ENCODE data around the gene AP4M1. TPM values are rescaled to one million over a fixed set of nuclear protein-coding genes. Genes with fewer than 3 reads are reported as not detected.
A peak's percentile ranks its signal among the peaks of the same experiment; 100 is the strongest.
"Not testable (repeated sequence)": the region's sequence is repeated elsewhere in the genome, so short reads cannot be mapped to it uniquely, and the experiment has no call there.

The AP4M1 gene
- total RNA-seq, 2 experiments from 2014 or later: 12.6 to 12.7 TPM

GRCh38 chr7:100128637-100128963 is 27.2 kb downstream of the AP4M1 start:
- no peaks in the 10 kb centered on the region for H3K9me3 Mint-ChIP-seq
- intact Hi-C loops (cut with micrococcal nuclease): loop anchor here (5.0 kb wide), 1 partner anchor 721 kb away; the partner anchor contains the start of genes BUD31 and PDAP1
- DNase-seq: no peak
- peak overlapping the region; percentile 100 for H3K4me3 Mint-ChIP-seq
- CTCF ChIA-PET: interaction anchor here (0.6 to 6.3 kb wide), 7 partner anchors 11 to 423 kb away, joined by 3 to 60 read pairs (median 4); partner anchors contain the start of genes AP4M1 and MCM7
- H3K27ac Mint-ChIP-seq: no peak overlapping the region
- H3K36me3 Mint-ChIP-seq (ENCODE audit: low read depth): peaks cover 9% of the 10 kb centered on the region
- H3K4me1 Mint-ChIP-seq (ENCODE audit: low read depth): peaks cover 34% of the 10 kb centered on the region
- H3K27me3 Mint-ChIP-seq (ENCODE audit: low read depth): no peaks in the 10 kb centered on the region

- H3K36me3 Mint-ChIP-seq (ENCODE audit: low read depth); DNase-seq; H3K4me3 Mint-ChIP-seq; H3K9me3 Mint-ChIP-seq; H3K27ac Mint-ChIP-seq; H3K27me3 Mint-ChIP-seq (ENCODE audit: low read depth): not testable (repeated sequence)
- peaks cover 25% of the 10 kb centered on the region for H3K4me1 Mint-ChIP-seq (ENCODE audit: low read depth)
- intact Hi-C loops (cut with micrococcal nuclease): loop anchor here (2.0 to 5.0 kb wide), 2 partner anchors 212 to 217 kb away; no protein-coding TSS in a partner anchor
- CTCF ChIA-PET: interaction anchor here (0.6 to 6.3 kb wide), 17 partner anchors 9 to 277 kb away, joined by 3 to 60 read pairs (median 4); partner anchors contain the start of gene LAMTOR4
Observed at GRCh38 chr7:100130220-100130607, 28.8 kb downstream of the AP4M1 start.

DNA sequence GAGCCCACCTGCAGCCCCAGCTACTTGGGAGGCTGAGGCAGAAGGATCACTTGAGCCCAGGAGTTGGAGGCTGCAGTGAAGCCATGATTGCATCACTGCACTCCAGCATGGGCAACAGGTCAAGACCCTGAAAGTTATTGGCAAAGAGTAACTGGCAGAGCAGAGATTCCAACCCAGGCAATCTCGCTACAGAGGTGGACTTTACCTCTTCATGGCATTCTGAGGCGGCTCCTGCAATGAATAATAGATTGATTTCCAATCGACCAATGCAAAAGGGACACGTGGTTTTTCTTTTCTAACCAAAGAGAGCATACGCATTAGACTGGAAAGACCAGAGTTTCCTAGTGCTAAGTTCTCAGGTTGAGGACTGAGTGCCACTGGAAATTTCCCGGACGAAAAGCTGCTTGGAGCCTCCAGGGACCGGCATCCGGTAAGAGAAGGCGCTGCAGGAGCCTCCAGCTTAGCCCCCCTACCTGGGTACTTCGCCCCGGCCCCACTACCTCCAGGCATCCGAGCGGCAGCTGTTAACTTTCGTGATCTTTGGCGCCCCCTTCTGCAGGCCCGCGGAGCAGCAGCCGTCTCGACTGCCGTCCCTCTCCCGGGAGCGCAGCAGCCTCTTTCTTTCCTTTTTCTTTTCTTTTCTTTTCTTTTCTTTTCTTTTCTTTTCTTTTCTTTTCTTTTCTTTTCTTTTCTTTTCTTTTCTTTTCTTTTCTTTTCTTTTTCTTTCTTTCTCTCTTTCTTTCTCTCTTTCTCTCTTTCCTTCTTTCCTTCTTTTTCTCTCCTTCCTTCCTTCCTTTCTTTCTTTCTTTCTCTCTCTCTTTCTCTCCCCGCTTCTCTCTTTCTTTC is 29.4 kb downstream of the AP4M1 start:
- peak; percentile 94 for DNase-seq
- peaks cover 20% of the 10 kb centered on the region for H3K4me1 Mint-ChIP-seq (ENCODE audit: low read depth)
- H3K27ac Mint-ChIP-seq: no peak overlapping the region
- no peaks in the 10 kb centered on the region for H3K27me3 Mint-ChIP-seq (ENCODE audit: low read depth)
- intact Hi-C loops (cut with micrococcal nuclease): loop anchor here (1.0 to 5.0 kb wide), 5 partner anchors 49 to 218 kb away; no protein-coding TSS in a partner anchor
- H3K9me3 Mint-ChIP-seq: no peaks in the 10 kb centered on the region
- H3K36me3 Mint-ChIP-seq (ENCODE audit: low read depth): no peaks in the 10 kb centered on the region
- CTCF ChIA-PET: interaction anchor here (0.6 to 6.3 kb wide), 20 partner anchors 9 to 276 kb away, joined by 3 to 60 read pairs (median 5); partner anchors contain the start of gene LAMTOR4
- peak overlapping the region; percentile 15 for H3K4me3 Mint-ChIP-seq

GRCh38 chr7:100132126-100132525 is 30.7 kb downstream of the AP4M1 start:
- intact Hi-C loops (cut with micrococcal nuclease): loop anchor here (1.0 to 5.0 kb wide), 4 partner anchors 89 to 275 kb away; no protein-coding TSS in a partner anchor
- Mint-ChIP-seq H3K4me3 (no peak overlapping the region), H3K36me3 (ENCODE audit: low read depth) (no peaks in the 10 kb centered on the region), H3K27me3 (ENCODE audit: low read depth) (no peaks in the 10 kb centered on the region), H3K27ac (no peak overlapping the region), H3K4me1 (ENCODE audit: low read depth) (peaks cover 20% of the 10 kb centered on the region), H3K9me3 (no peaks in the 10 kb centered on the region)
- CTCF ChIA-PET: interaction anchor here (0.6 to 6.3 kb wide), 26 partner anchors 10 to 1220 kb away, joined by 3 to 60 read pairs (median 5); partner anchors contain the start of genes AP4M1, LAMTOR4, MCM7 and PVRIG
- DNase-seq: no peak

DNA sequence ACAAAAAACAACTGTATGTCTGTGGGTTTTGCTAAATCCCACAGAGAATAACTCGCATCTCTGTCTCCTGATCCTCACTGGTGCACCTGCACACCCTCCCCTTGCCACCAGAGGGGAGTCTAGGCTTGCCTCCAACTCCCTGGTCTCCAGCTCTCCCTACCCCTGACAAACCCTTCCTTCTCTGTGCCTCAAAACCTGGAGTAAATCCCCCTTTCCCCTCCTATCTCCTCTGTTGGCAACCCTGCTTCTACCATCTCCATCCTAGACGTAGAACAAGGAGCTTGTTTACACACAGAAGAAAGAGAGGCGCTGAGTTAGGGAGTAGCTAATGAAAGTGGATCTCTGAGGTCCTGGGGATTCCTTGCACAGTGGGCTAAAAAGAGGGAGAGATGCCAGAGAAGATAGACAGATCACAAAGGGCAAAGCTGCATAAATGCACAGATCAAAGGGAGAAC is 31.3 kb downstream of the AP4M1 start:
- no peaks in the 10 kb centered on the region for H3K36me3 Mint-ChIP-seq (ENCODE audit: low read depth)
- H3K9me3 Mint-ChIP-seq: no peaks in the 10 kb centered on the region
- H3K27me3 Mint-ChIP-seq (ENCODE audit: low read depth): no peaks in the 10 kb centered on the region
- CTCF ChIA-PET: interaction anchor here (0.5 to 6.3 kb wide), 32 partner anchors 9 to 318 kb away, joined by 3 to 60 read pairs (median 4); partner anchors contain the start of genes AP4M1, LAMTOR4, MCM7 and PVRIG
- no peak overlapping the region for H3K4me3 Mint-ChIP-seq
- no peak overlapping the region for H3K27ac Mint-ChIP-seq
- peaks cover 21% of the 10 kb centered on the region for H3K4me1 Mint-ChIP-seq (ENCODE audit: low read depth)
- peak; percentile 82 for DNase-seq
- intact Hi-C loops (cut with micrococcal nuclease): loop anchor here (1.0 to 5.0 kb wide), 4 partner anchors 89 to 275 kb away; no protein-coding TSS in a partner anchor

DNA sequence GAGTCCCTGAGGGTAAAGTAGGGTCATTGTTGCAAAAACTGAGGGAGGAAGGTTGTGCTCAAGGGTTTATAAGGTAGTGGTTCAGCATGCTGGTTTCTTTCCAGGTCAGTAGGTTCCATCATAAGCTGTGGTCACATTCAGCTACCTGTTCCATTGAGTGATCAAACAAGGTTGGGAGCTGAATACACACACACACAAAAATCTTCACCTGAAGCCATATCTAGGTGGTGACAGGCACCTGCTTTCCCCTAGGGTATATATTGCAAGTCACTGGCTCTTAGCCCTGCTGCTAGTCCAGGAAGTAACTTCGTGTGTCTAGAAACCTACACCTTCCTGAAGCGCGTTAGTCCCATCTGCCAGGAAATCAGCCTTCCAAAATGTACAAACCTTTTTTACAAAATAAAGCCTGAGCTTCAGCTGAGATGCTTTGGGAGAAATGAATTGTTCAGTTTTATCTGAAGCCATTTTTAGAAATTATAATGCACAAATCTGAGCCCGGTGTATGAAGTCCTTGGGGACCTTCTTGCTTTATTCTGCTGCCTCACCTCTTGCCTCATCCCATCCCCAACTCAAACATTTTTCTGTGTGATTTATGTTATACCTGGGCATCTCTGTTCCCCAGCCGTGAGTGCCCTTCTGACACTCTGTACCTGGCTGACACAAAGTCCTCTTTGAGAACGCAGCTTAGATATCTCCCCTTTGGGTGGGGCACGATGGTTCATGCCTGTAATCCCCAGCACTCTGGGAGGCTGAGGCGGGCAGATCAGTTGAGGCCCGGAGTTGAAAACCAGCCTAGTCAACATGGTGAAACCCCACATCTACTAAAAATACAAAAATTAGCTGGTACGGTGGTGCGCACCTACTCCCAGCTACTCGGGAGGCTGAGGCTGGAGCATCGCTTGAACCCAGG is 36.7 kb downstream of the AP4M1 start:
- H3K36me3 Mint-ChIP-seq (ENCODE audit: low read depth): no peaks in the 10 kb centered on the region
- no peak overlapping the region for H3K4me3 Mint-ChIP-seq
- DNase-seq: no peak
- intact Hi-C loops (cut with micrococcal nuclease): loop anchor here (1.0 kb wide), 1 partner anchor 10 kb away; the partner anchor contains the start of gene LAMTOR4
- H3K27ac Mint-ChIP-seq: peak overlapping the region; percentile 68
- H3K9me3 Mint-ChIP-seq: no peaks in the 10 kb centered on the region
- CTCF ChIA-PET: interaction anchor here (0.8 to 4.3 kb wide), 6 partner anchors 9 to 82 kb away, joined by 3 to 26 read pairs (median 4); partner anchors contain the start of genes LAMTOR4 and PVRIG
- H3K27me3 Mint-ChIP-seq (ENCODE audit: low read depth): no peaks in the 10 kb centered on the region
- peaks cover 12% of the 10 kb centered on the region for H3K4me1 Mint-ChIP-seq (ENCODE audit: low read depth)

- no peak for DNase-seq
- Mint-ChIP-seq H3K4me3 (no peak overlapping the region), H3K27ac (no peak overlapping the region), H3K36me3 (ENCODE audit: low read depth) (no peaks in the 10 kb centered on the region), H3K27me3 (ENCODE audit: low read depth) (no peaks in the 10 kb centered on the region), H3K4me1 (ENCODE audit: low read depth) (peaks cover 12% of the 10 kb centered on the region), H3K9me3 (no peaks in the 10 kb centered on the region)
- CTCF ChIA-PET: interaction anchor here (1.0 to 4.3 kb wide), 3 partner anchors 8 to 12 kb away, joined by 5 to 26 read pairs (median 10); no protein-coding TSS in a partner anchor
- intact Hi-C loops (cut with micrococcal nuclease): no loop called here
Observed at GRCh38 chr7:100141555-100141949, 40.1 kb downstream of the AP4M1 start.

DNA sequence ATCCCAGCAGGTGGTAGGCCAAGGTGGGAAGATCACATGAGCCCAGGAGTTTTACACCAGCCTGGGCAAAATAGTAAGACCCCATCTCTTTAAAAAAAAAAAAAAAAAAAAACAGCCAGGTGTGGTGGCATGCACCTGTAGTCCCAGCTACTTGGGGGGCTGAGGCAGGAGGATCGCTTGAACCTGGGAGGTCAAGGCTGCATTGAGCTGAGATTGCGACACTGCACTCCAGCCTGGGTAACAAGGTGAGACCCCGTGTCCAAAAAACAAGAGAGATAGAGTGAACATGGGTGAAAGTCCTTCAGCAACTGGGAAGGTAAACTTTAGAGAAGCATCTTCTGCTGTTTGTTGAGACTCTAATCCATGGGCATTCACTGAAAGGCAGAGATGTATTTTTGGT is 41.0 kb downstream of the AP4M1 start:
- H3K36me3 Mint-ChIP-seq (ENCODE audit: low read depth): no peaks in the 10 kb centered on the region
- DNase-seq: no peak
- no peaks in the 10 kb centered on the region for H3K27me3 Mint-ChIP-seq (ENCODE audit: low read depth)
- CTCF ChIA-PET: interaction anchor here (0.6 to 2.4 kb wide), 4 partner anchors 8 to 68 kb away, joined by 4 to 10 read pairs (median 5); no protein-coding TSS in a partner anchor
- H3K27ac Mint-ChIP-seq: no peak overlapping the region
- H3K4me1 Mint-ChIP-seq (ENCODE audit: low read depth): peaks cover 12% of the 10 kb centered on the region
- intact Hi-C loops (cut with micrococcal nuclease): no loop called here
- H3K9me3 Mint-ChIP-seq: no peaks in the 10 kb centered on the region
- no peak overlapping the region for H3K4me3 Mint-ChIP-seq

DNA sequence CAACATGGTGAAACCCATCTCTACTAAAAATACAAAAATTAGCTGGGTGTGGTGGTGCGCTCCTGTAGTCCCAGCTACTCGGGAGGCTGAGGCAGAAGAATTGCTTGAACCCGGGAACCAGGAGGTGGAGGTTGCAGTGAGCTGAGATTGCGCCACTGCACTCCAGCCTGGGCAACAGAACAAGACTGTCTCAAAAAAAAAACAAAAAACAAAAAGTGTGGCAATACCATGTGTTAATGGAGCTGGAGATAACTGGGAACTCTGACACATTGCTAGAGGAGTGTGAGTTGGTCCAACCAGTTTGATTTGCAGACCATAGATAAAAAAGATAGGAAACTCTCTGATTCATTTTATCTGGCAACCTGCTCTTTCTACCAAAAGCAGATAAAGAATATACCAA is 44.9 kb downstream of the AP4M1 start:
- CTCF ChIA-PET: interaction anchor here (0.6 to 4.7 kb wide), 4 partner anchors 13 to 190 kb away, joined by 3 to 34 read pairs (median 4); no protein-coding TSS in a partner anchor
- H3K27me3 Mint-ChIP-seq (ENCODE audit: low read depth); intact Hi-C loops (cut with micrococcal nuclease); H3K4me3 Mint-ChIP-seq; H3K9me3 Mint-ChIP-seq; H3K27ac Mint-ChIP-seq; DNase-seq: not testable (repeated sequence)
- Mint-ChIP-seq H3K4me1 (ENCODE audit: low read depth) (peaks cover 19% of the 10 kb centered on the region), H3K36me3 (ENCODE audit: low read depth) (peaks cover 13% of the 10 kb centered on the region)

GRCh38 chr7:100147278-100147677 is 45.8 kb downstream of the AP4M1 start:
- CTCF ChIA-PET: interaction anchor here (0.5 to 4.7 kb wide), 5 partner anchors 12 to 134 kb away, joined by 3 to 34 read pairs (median 4); no protein-coding TSS in a partner anchor
- H3K4me1 Mint-ChIP-seq (ENCODE audit: low read depth): peaks cover 25% of the 10 kb centered on the region
- H3K36me3 Mint-ChIP-seq (ENCODE audit: low read depth): peaks cover 16% of the 10 kb centered on the region
- no peaks in the 10 kb centered on the region for H3K27me3 Mint-ChIP-seq (ENCODE audit: low read depth)
- peak overlapping the region; percentile 99 for H3K27ac Mint-ChIP-seq
- H3K9me3 Mint-ChIP-seq: no peaks in the 10 kb centered on the region
- H3K4me3 Mint-ChIP-seq: no peak overlapping the region
- DNase-seq: no peak
- intact Hi-C loops (cut with micrococcal nuclease): no loop called here

- Mint-ChIP-seq H3K9me3 (no peaks in the 10 kb centered on the region), H3K4me1 (ENCODE audit: low read depth) (peaks cover 29% of the 10 kb centered on the region), H3K36me3 (ENCODE audit: low read depth) (peaks cover 21% of the 10 kb centered on the region), H3K27me3 (ENCODE audit: low read depth) (no peaks in the 10 kb centered on the region), H3K4me3 (peak overlapping the region; percentile 100), H3K27ac (peak overlapping the region; percentile 99)
- CTCF ChIA-PET: interaction anchor here (1.0 to 4.7 kb wide), 4 partner anchors 9 to 260 kb away, joined by 3 to 34 read pairs (median 6); no protein-coding TSS in a partner anchor
- no peak for DNase-seq
- intact Hi-C loops (cut with micrococcal nuclease): loop anchor here (1.0 kb wide), 10 partner anchors 10 to 288 kb away; partner anchors contain the start of genes AP4M1, GAL3ST4, GPC2 and MCM7
Observed at GRCh38 chr7:100148225-100148558, 46.7 kb downstream of the AP4M1 start.
